NCI-H524 (cell line): ENCODE measurements around the gene CDK18.

ENCODE experiments used
- DNase-seq, 2 experiments: peaks; one replicate each; lab custom pipeline; 2025; lab: John Stamatoyannopoulos, UW

Gene CDK18

GRCh38 chr1:205523261-205523890 is 18.9 kb downstream of the CDK18 start:
- DNase-seq: no peak

GRCh38 chr1:205523891-205524793 is 19.7 kb downstream of the CDK18 start:
- DNase-seq: peak; percentile 60 to 81

GRCh38 chr1:205524794-205525101 is 20.3 kb downstream of the CDK18 start:
- DNase-seq: no peak

- no peak for DNase-seq
These were observed 21.2 kb downstream of the CDK18 start for GRCh38 chr1:205525495-205526285.

- no peak for DNase-seq
These were observed 22.0 kb downstream of the CDK18 start for GRCh38 chr1:205526431-205526830.

GRCh38 chr1:205527931-205528330 is 23.5 kb downstream of the CDK18 start:
- DNase-seq: no peak

- no peak for DNase-seq
These were observed 24.0 kb downstream of the CDK18 start for GRCh38 chr1:205528446-205528886.

GRCh38 chr1:205528887-205529825 is 24.7 kb downstream of the CDK18 start:
- DNase-seq: peak; percentile 28 to 71

- no peak for DNase-seq
These were observed 25.6 kb downstream of the CDK18 start for GRCh38 chr1:205530116-205530515.

- DNase-seq: no peak
These were observed 26.9 kb downstream of the CDK18 start for GRCh38 chr1:205531191-205532025.

GRCh38 chr1:205532026-205532898 is 27.8 kb downstream of the CDK18 start:
- no peak for DNase-seq

GRCh38 chr1:205532996-205533735 is 28.7 kb downstream of the CDK18 start:
- no peak for DNase-seq

GRCh38 chr1:205533748-205534443 is 29.4 kb downstream of the CDK18 start:
- DNase-seq: no peak

GRCh38 chr1:205534444-205534985 is 30.0 kb downstream of the CDK18 start:
- no peak for DNase-seq

GRCh38 chr1:205535096-205535495 is 30.6 kb downstream of the CDK18 start:
- DNase-seq: no peak

GRCh38 chr1:205535866-205536758 is 31.6 kb downstream of the CDK18 start:
- DNase-seq: peak in 1 of 2 experiments; percentile 44
